Hepatocyte (in vitro differentiated cells): ENCODE data around the gene TRMT13. TPM values are rescaled to one million over a fixed set of nuclear protein-coding genes. Genes with fewer than 3 reads are reported as not detected.

Experiments
- DNase-seq: peaks from one replicate; pipeline ENCODE4 v3.0.0-alpha.2; 2016; ENCODE audit warnings: low spot score
- H2AFZ ChIP-seq: fragments of 200-600 bp; sonication (generic); 2 replicates; pipeline ENCODE4 v1.6.0; 2016; ENCODE audit warnings: antibody characterized with exemption, mild to moderate bottlenecking
- H3K27ac ChIP-seq: fragments of 200-600 bp; sonication (generic); 2 replicates; pipeline ENCODE4 v1.5.1; 2016; ENCODE audit warnings: mild to moderate bottlenecking
- H3K27me3 ChIP-seq: fragments of 200-600 bp; sonication (generic); 2 replicates; pipeline ENCODE4 v1.6.1; 2016
- H3K36me3 ChIP-seq: fragments of 200-600 bp; sonication (generic); replicated peaks from 2 replicates; pipeline ENCODE4 v1.5.1; 2016; ENCODE audit warnings: low read depth; ENCODE audit not compliant: insufficient read depth
- H3K4me1 ChIP-seq: fragments of 200-600 bp; sonication (generic); 2 replicates; pipeline ENCODE4 v1.5.1; 2016; ENCODE audit warnings: mild to moderate bottlenecking, moderate library complexity; ENCODE audit not compliant: insufficient read depth
- H3K4me2 ChIP-seq: fragments of 200-600 bp; sonication (generic); 2 replicates; pipeline ENCODE4 v1.6.0; 2016
- H3K4me3 ChIP-seq: fragments of 200-600 bp; sonication (generic); 2 replicates; pipeline ENCODE4 v1.5.1; 2016; ENCODE audit warnings: mild to moderate bottlenecking
- H3K79me2 ChIP-seq: fragments of 200-600 bp; sonication (generic); 2 replicates; pipeline ENCODE4 v1.6.0; 2017; ENCODE audit warnings: mild to moderate bottlenecking
- H3K9me2 ChIP-seq: fragments of 200-600 bp; sonication (generic); replicated peaks from 2 replicates; pipeline ENCODE4 v1.6.0; 2017; ENCODE audit warnings: mild to moderate bottlenecking; ENCODE audit not compliant: insufficient read depth
- H3K9me3 ChIP-seq: fragments of 200-600 bp; sonication (generic); 2 replicates; pipeline ENCODE4 v1.5.1; 2016; ENCODE audit warnings: low read depth, mild to moderate bottlenecking
- H4K20me1 ChIP-seq: fragments of 200-600 bp; sonication (generic); 2 replicates; pipeline ENCODE4 v1.6.0; 2016; ENCODE audit warnings: mild to moderate bottlenecking; ENCODE audit not compliant: insufficient read depth, poor library complexity, severe bottlenecking
- CTCF ChIP-seq: fragments of 200-600 bp; sonication (generic); IDR thresholded peaks from 2 replicates; pipeline ENCODE4 v1.5.1; 2016; ENCODE audit warnings: antibody characterized with exemption, mild to moderate bottlenecking; ENCODE audit not compliant: poor library complexity
- EZH2 ChIP-seq: fragments of 200-600 bp; sonication (generic); IDR thresholded peaks from 2 replicates; pipeline ENCODE4 v1.6.1; 2016; ENCODE audit warnings: antibody characterized with exemption, mild to moderate bottlenecking, borderline replicate concordance
- EZH2phosphoT487 ChIP-seq: fragments of 200-600 bp; sonication (generic); IDR thresholded peaks from one replicate; pipeline ENCODE4 v1.6.1; 2018; ENCODE audit warnings: antibody characterized with exemption, mild to moderate bottlenecking, low read depth, moderate library complexity; ENCODE audit not compliant: unreplicated experiment, severe bottlenecking
- WGBS: methylation state at CpG from one replicate; pipeline ENCODE4 v1.1.6; 2016; ENCODE audit warnings: low lambda C conversion rate; ENCODE audit errors: missing lambda C conversion rate; 5-methylcytosine and 5-hydroxymethylcytosine counted together
- polyA plus RNA-seq: library from polyadenylated mRNA; unstranded; fragments of >200 nt; fragmentation: Nextera tagmentation; extraction: Ambion mirVana; gene quantifications from 2 replicates; pipeline ENCODE4 v1.2.1, GENCODE V29; 2016
- total RNA-seq: library from RNA; depleted of rRNA; stranded (reverse); fragments of >200 nt; gene quantifications from 2 replicates; pipeline ENCODE4 v1.2.3, GENCODE V29; 2014

The TRMT13 gene
- total and polyA plus RNA-seq, 2 experiments from 2014 or later = 8.9 to 18.8 TPM

- Histone ChIP-seq H3K79me2 (no peaks in the 10 kb centered on the region), H3K9me2 (no peaks in the 10 kb centered on the region), H3K4me2 (no peak overlapping the region), H3K27ac (no peak overlapping the region), H3K27me3 (no peaks in the 10 kb centered on the region), H2AFZ (no peak overlapping the region), H3K4me1 (no peaks in the 10 kb centered on the region), H4K20me1 (no peaks in the 10 kb centered on the region), H3K9me3 (no peaks in the 10 kb centered on the region), H3K36me3 (no peaks in the 10 kb centered on the region), H3K4me3 (no peak overlapping the region)
- WGBS = 97% methylated on average over 1 of the region's 1 CpG
- no peak for DNase-seq
- TF ChIP-seq EZH2phosphoT487 (no peak), CTCF (no peak), EZH2 (no peak)
These were observed 14.0 kb downstream of the TRMT13 start for GRCh38 chr1:100146958-100147357.

GRCh38 chr1:100147875-100148274 lies 14.9 kb downstream of the TRMT13 start:
- Histone ChIP-seq H3K4me2 (no peak overlapping the region), H3K4me1 (no peaks in the 10 kb centered on the region), H3K27me3 (no peaks in the 10 kb centered on the region), H3K4me3 (no peak overlapping the region), H3K79me2 (no peaks in the 10 kb centered on the region), H2AFZ (no peak overlapping the region), H3K9me2 (no peaks in the 10 kb centered on the region), H3K9me3 (no peaks in the 10 kb centered on the region), H3K36me3 (no peaks in the 10 kb centered on the region), H4K20me1 (no peaks in the 10 kb centered on the region), H3K27ac (no peak overlapping the region)
- no peak for DNase-seq
- WGBS = 95% methylated on average over 4 of the region's 4 CpGs
- no peak for TF ChIP-seq CTCF
- TF ChIP-seq EZH2 = no peak
- TF ChIP-seq EZH2phosphoT487 = no peak

GRCh38 chr1:100151679-100152078 lies 18.7 kb downstream of the TRMT13 start:
- H3K79me2 ChIP-seq = no peaks in the 10 kb centered on the region
- H3K4me3 ChIP-seq = no peak overlapping the region
- H3K9me2 ChIP-seq = no peaks in the 10 kb centered on the region
- WGBS = 86% methylated on average over 2 of the region's 2 CpGs
- no peaks in the 10 kb centered on the region for H4K20me1 ChIP-seq
- no peaks in the 10 kb centered on the region for H3K9me3 ChIP-seq
- H3K4me2 ChIP-seq = no peak overlapping the region
- no peaks in the 10 kb centered on the region for H3K36me3 ChIP-seq
- H3K27ac ChIP-seq = no peak overlapping the region
- no peak overlapping the region for H2AFZ ChIP-seq
- no peaks in the 10 kb centered on the region for H3K4me1 ChIP-seq
- TF ChIP-seq EZH2 = no peak
- no peak for TF ChIP-seq CTCF
- no peak for TF ChIP-seq EZH2phosphoT487
- H3K27me3 ChIP-seq = no peaks in the 10 kb centered on the region
- no peak for DNase-seq

- TF ChIP-seq EZH2phosphoT487 (no peak), CTCF (no peak), EZH2 (no peak)
- Histone ChIP-seq H3K4me1 (no peaks in the 10 kb centered on the region), H3K79me2 (no peaks in the 10 kb centered on the region), H4K20me1 (no peaks in the 10 kb centered on the region), H3K9me2 (no peaks in the 10 kb centered on the region), H3K27ac (no peak overlapping the region), H3K9me3 (no peaks in the 10 kb centered on the region), H3K4me3 (no peak overlapping the region), H3K36me3 (no peaks in the 10 kb centered on the region), H3K4me2 (no peak overlapping the region), H3K27me3 (no peaks in the 10 kb centered on the region), H2AFZ (no peak overlapping the region)
- 92% methylated on average over 4 of the region's 4 CpGs for WGBS
- DNase-seq = no peak
These were observed 19.3 kb downstream of the TRMT13 start for GRCh38 chr1:100152271-100152670.
